HepG2 (cell line): ENCODE measurements around the gene COA7. TPM values are rescaled to one million over a fixed set of nuclear protein-coding genes. Genes with fewer than 3 reads are reported as not detected.

Experiments used
- ARID3A ChIP-seq: IDR thresholded peaks from 2 replicates; pipeline ENCODE4 v1.6.1; 2012; ENCODE audit warnings: low read depth, low read length, improper control_type of control experiment
- CHD4 ChIP-seq: fragments of 200-600 bp; sonication (generic); IDR thresholded peaks from 2 replicates; pipeline ENCODE4 v1.7.0; 2017; ENCODE audit warnings: mild to moderate bottlenecking, low read length, borderline replicate concordance
- FOSL2 ChIP-seq: sonication (generic); formaldehyde crosslinking; IDR thresholded peaks from 2 replicates; pipeline ENCODE4 v1.4.0; 2020; ENCODE audit warnings: missing genetic modification reagents
- JUNB ChIP-seq: sonication (generic); formaldehyde crosslinking; IDR thresholded peaks from 2 replicates; pipeline ENCODE4 v1.8.0; 2022; ENCODE audit warnings: missing genetic modification reagents, mild to moderate bottlenecking, borderline replicate concordance
- SALL1 ChIP-seq: sonication (generic); formaldehyde crosslinking; IDR thresholded peaks from 2 replicates; pipeline ENCODE4 v1.8.0; 2022; ENCODE audit warnings: mild to moderate bottlenecking, missing genetic modification reagents
- STAG1 ChIP-seq: sonication (generic); formaldehyde crosslinking; IDR thresholded peaks from 2 replicates; pipeline ENCODE4 v1.4.0; 2020; ENCODE audit warnings: missing genetic modification reagents
- ZNF446 ChIP-seq: sonication (generic); formaldehyde crosslinking; IDR thresholded peaks from 2 replicates; pipeline ENCODE4 v1.5.0; 2020; ENCODE audit warnings: mild to moderate bottlenecking, missing genetic modification reagents
- ZNF546 ChIP-seq: sonication (generic); formaldehyde crosslinking; conservative IDR thresholded peaks from 2 replicates; pipeline ENCODE4 v1.8.1; 2023; ENCODE audit warnings: mild to moderate bottlenecking, missing genetic modification reagents
- ZNF572 ChIP-seq: sonication (generic); formaldehyde crosslinking; IDR thresholded peaks from 2 replicates; pipeline ENCODE4 v1.5.1; 2020; ENCODE audit warnings: mild to moderate bottlenecking, missing genetic modification reagents
- ZNF615 ChIP-seq: sonication (generic); formaldehyde crosslinking; IDR thresholded peaks from 2 replicates; pipeline ENCODE4 v1.5.0; 2020; ENCODE audit warnings: mild to moderate bottlenecking, missing genetic modification reagents, borderline replicate concordance
- ZNF746 ChIP-seq: sonication (generic); formaldehyde crosslinking; IDR thresholded peaks from 2 replicates; pipeline ENCODE4 v1.8.0; 2022; ENCODE audit warnings: mild to moderate bottlenecking, missing genetic modification reagents
- ZNF773 ChIP-seq: sonication (generic); formaldehyde crosslinking; IDR thresholded peaks from 2 replicates; pipeline ENCODE4 v1.4.0; 2020; ENCODE audit warnings: missing genetic modification reagents, borderline replicate concordance
- ZNF83 ChIP-seq: sonication (generic); formaldehyde crosslinking; IDR thresholded peaks from 2 replicates; pipeline ENCODE4 v1.4.0; 2020; ENCODE audit warnings: missing genetic modification reagents, mild to moderate bottlenecking, borderline replicate concordance
- polyA plus RNA-seq, 8 experiments: library from polyadenylated mRNA; depleted of rRNA in 3 of 8; stranded (reverse) in 7 of 8; unstranded in 1 of 8; fragments of >200 nt; fragmentation: Illumina TruSeq in 4 of 8; extraction: Trizol in 4 of 8; gene quantifications; 2 replicates each; pipeline versions ENCODE4 v1.2.1 to v1.2.3, GENCODE V29; 2011 to 2016; ENCODE audit warnings: low read depth in 4 of 8, missing spikeins in 1 of 8, mixed read lengths in 1 of 8; ENCODE audit not compliant: insufficient read depth in 1 of 8
- total RNA-seq, 5 experiments: library from RNA; depleted of rRNA; stranded (reverse); fragments of >200 nt; fragmentation: Illumina TruSeq; extraction: Trizol; gene quantifications; 2 replicates each; pipeline ENCODE4 v1.2.3, GENCODE V29; 2016; ENCODE audit warnings: low read depth in 1 of 5
- TF ChIP-seq, protein P1 (sequence below): sonication (generic); formaldehyde crosslinking; IDR thresholded peaks from 2 replicates; pipeline ENCODE4 v1.5.0; 2020; ENCODE audit warnings: missing genetic modification reagents
- TF ChIP-seq, protein P2 (sequence below), 2 experiments: sonication (generic) in 1 of 2; formaldehyde crosslinking in 1 of 2; IDR thresholded peaks; 2 replicates each; pipeline versions ENCODE4 v1.6.1 to v1.9.0; 2014 to 2022; ENCODE audit warnings: antibody characterized with exemption in 1 of 2, borderline replicate concordance in 1 of 2, inconsistent platforms in 1 of 2, low read depth in 1 of 2, missing genetic modification reagents in 1 of 2
- TF ChIP-seq, protein P3 (sequence below): sonication (generic); formaldehyde crosslinking; IDR thresholded peaks from 2 replicates; pipeline ENCODE4 v1.4.0; 2020; ENCODE audit warnings: missing genetic modification reagents, borderline replicate concordance

The COA7 gene
- total and polyA plus RNA-seq, 2 of the 13 experiments (the other 11 are each of a cell fraction or from before 2014, with no cell fraction given), result 12.3 to 30.4 TPM

DNA sequence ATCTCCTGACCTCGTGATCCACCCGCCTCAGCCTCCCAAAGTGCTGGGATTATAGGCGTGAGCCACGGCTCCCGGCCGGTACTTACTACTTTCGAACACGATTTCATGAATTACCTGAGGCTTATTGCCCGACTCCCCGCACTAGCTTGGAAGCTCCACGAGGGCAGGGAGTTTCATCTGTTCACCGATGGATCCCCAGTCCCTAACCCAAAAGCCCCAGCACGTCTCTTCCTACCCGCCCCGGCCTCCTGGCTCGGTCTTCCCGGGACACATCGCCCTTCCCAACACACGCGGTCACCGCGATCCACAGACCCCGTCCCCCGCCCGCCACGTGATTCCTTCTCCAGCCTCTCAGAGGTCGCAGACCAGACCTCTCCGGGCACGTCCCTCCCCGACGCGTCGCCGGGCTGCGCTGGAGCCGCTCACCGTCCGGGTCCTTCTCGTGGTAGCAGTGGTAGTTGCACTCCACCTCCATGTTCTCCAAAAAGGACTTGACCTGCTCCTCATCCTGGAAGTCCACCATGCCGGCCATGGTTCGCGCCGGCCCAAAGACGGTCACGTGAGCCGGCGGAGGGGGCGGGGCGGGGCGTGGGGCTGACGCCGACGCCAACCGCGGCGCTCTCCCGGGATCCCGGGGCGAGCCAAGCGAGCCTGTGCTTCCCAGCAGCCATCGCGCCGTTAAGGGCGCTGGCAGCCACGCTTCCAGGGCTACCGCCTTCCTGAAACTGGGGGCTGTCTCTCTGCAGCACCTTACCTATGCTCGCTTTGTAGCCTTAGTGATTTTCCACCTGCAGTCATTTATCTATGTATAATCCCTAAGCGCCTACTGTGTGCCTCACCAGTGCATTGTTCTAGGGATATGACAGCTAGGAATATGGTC lies at the start of gene COA7 (continued):
- 0 out of 2 replicates have a peak, but pooled peaks have one; percentile 18 for TF ChIP-seq ZNF773
- no peak for TF ChIP-seq CHD4
- TF ChIP-seq, protein P1, sequence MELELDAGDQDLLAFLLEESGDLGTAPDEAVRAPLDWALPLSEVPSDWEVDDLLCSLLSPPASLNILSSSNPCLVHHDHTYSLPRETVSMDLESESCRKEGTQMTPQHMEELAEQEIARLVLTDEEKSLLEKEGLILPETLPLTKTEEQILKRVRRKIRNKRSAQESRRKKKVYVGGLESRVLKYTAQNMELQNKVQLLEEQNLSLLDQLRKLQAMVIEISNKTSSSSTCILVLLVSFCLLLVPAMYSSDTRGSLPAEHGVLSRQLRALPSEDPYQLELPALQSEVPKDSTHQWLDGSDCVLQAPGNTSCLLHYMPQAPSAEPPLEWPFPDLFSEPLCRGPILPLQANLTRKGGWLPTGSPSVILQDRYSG (CRISPR knock-in tag), result peak; percentile 84; the same call in 1 of the 2 replicates
- TF ChIP-seq ZNF746 (CRISPR knock-in tag), result peak; percentile 75
- TF ChIP-seq ARID3A, result no peak
- TF ChIP-seq ZNF83 (CRISPR knock-in tag), result 0 out of 2 replicates have a peak, but pooled peaks have one; percentile 65
- peak; percentile 65; the same call in 1 of the 2 replicates for TF ChIP-seq ZNF572 (CRISPR knock-in tag)
- TF ChIP-seq STAG1 (CRISPR knock-in tag), result no peak
- TF ChIP-seq ZNF546, result peak; percentile 84
- TF ChIP-seq ZNF446 (CRISPR knock-in tag), result 0 out of 2 replicates have a peak, but pooled peaks have one; percentile 69
- TF ChIP-seq SALL1 (CRISPR knock-in tag), result peak; percentile 93
- TF ChIP-seq ZNF615 (CRISPR knock-in tag), result no peak
- TF ChIP-seq, protein P2, sequence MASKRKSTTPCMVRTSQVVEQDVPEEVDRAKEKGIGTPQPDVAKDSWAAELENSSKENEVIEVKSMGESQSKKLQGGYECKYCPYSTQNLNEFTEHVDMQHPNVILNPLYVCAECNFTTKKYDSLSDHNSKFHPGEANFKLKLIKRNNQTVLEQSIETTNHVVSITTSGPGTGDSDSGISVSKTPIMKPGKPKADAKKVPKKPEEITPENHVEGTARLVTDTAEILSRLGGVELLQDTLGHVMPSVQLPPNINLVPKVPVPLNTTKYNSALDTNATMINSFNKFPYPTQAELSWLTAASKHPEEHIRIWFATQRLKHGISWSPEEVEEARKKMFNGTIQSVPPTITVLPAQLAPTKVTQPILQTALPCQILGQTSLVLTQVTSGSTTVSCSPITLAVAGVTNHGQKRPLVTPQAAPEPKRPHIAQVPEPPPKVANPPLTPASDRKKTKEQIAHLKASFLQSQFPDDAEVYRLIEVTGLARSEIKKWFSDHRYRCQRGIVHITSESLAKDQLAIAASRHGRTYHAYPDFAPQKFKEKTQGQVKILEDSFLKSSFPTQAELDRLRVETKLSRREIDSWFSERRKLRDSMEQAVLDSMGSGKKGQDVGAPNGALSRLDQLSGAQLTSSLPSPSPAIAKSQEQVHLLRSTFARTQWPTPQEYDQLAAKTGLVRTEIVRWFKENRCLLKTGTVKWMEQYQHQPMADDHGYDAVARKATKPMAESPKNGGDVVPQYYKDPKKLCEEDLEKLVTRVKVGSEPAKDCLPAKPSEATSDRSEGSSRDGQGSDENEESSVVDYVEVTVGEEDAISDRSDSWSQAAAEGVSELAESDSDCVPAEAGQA (IDR thresholded peaks at IDR 0.05; ENCODE audit: low read depth), result no peak
- TF ChIP-seq, protein P2 (CRISPR knock-in tag; IDR thresholded peaks at IDR 0.05; ENCODE audit: borderline replicate concordance), result peak; percentile 73; the same call in 1 of the 2 replicates
- TF ChIP-seq, protein P3, sequence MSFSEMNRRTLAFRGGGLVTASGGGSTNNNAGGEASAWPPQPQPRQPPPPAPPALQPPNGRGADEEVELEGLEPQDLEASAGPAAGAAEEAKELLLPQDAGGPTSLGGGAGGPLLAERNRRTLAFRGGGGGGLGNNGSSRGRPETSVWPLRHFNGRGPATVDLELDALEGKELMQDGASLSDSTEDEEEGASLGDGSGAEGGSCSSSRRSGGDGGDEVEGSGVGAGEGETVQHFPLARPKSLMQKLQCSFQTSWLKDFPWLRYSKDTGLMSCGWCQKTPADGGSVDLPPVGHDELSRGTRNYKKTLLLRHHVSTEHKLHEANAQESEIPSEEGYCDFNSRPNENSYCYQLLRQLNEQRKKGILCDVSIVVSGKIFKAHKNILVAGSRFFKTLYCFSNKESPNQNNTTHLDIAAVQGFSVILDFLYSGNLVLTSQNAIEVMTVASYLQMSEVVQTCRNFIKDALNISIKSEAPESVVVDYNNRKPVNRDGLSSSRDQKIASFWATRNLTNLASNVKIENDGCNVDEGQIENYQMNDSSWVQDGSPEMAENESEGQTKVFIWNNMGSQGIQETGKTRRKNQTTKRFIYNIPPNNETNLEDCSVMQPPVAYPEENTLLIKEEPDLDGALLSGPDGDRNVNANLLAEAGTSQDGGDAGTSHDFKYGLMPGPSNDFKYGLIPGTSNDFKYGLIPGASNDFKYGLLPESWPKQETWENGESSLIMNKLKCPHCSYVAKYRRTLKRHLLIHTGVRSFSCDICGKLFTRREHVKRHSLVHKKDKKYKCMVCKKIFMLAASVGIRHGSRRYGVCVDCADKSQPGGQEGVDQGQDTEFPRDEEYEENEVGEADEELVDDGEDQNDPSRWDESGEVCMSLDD (CRISPR knock-in tag), result peak; percentile 70; the same call in 1 of the 2 replicates
- TF ChIP-seq FOSL2, result no peak; the same call in 1 of the 2 replicates
- peak; percentile 85 for TF ChIP-seq JUNB (CRISPR knock-in tag)
